GM12874 (cell line): ENCODE measurements around the gene HOXC10.

ENCODE experiments used
- CTCF ChIP-seq: IDR thresholded peaks from 2 replicates; pipeline ENCODE4 v1.5.1; 2011; ENCODE audit warnings: low read depth, mild to moderate bottlenecking, control low read depth, low read length, moderate library complexity; ENCODE audit not compliant: insufficient read depth

HOXC10 gene

GRCh38 chr12:54037360-54038283, 52.7 kb downstream of the HOXC10 start:
- TF ChIP-seq CTCF = no peak

- TF ChIP-seq CTCF = no peak
Observed at GRCh38 chr12:54038284-54038870, 53.4 kb downstream of the HOXC10 start.

- TF ChIP-seq CTCF = no peak
Observed at GRCh38 chr12:54038871-54039414, 54.0 kb downstream of the HOXC10 start.

- TF ChIP-seq CTCF = no peak
Observed at GRCh38 chr12:54039417-54040147, 54.6 kb downstream of the HOXC10 start.
